Spinal cord (tissue), 10 donors: ENCODE results near the gene RIOX2. TPM values are rescaled to one million over a fixed set of nuclear protein-coding genes. Genes with fewer than 3 reads are reported as not detected.

Experiments
- DNase-seq, 6 donors: peaks; one replicate each; pipeline versions ENCODE4 v3.0.0 to v3.0.0-alpha.2; 2013 to 2015; ENCODE audit warnings: low spot score in 6 of 6, low read depth in 4 of 6
- H3K27ac ChIP-seq: one replicate; pipeline ENCODE4 v1.5.1; 2013; ENCODE audit warnings: low read depth, low read length, control low read depth
- H3K27me3 ChIP-seq: one replicate; pipeline ENCODE4 v1.6.1; 2013; ENCODE audit warnings: low read length; ENCODE audit not compliant: control insufficient read depth, insufficient read depth
- H3K36me3 ChIP-seq: one replicate; pipeline ENCODE4 v1.6.1; 2013; ENCODE audit warnings: low read length; ENCODE audit not compliant: control insufficient read depth, insufficient read depth
- H3K4me1 ChIP-seq: one replicate; pipeline ENCODE4 v1.6.1; 2013; ENCODE audit warnings: low read length; ENCODE audit not compliant: control insufficient read depth, insufficient read depth
- H3K4me3 ChIP-seq: one replicate; pipeline ENCODE4 v1.5.1; 2013; ENCODE audit warnings: low read depth, low read length, control low read depth
- H3K9me3 ChIP-seq: one replicate; pipeline ENCODE4 v1.6.1; 2013; ENCODE audit warnings: low read length; ENCODE audit not compliant: control insufficient read depth, insufficient read depth
- WGBS: methylation state at CpG from one replicate; pipeline ENCODE4 v1.1.5; 2013; ENCODE audit warnings: missing lambda C conversion rate; ENCODE audit not compliant: insufficient coverage; 5-methylcytosine and 5-hydroxymethylcytosine counted together
- polyA plus RNA-seq, 2 donors: library from polyadenylated mRNA; unstranded; fragments of 120-200 nt; gene quantifications; one replicate each; pipeline ENCODE4 v1.2.1, GENCODE V29; 2013; ENCODE audit not compliant: insufficient read length in 2 of 2
- total RNA-seq, 2 donors: library from RNA; depleted of rRNA in 1 of 2; stranded (reverse); fragments of 120-200 nt in 1 of 2; fragments of >200 nt in 1 of 2; gene quantifications; one replicate each; pipeline versions ENCODE4 v1.2.3 to v1.2.4, GENCODE V29; 2013 to 2014
- donor health status: healthy.

The RIOX2 gene
- total and polyA plus RNA-seq, 4 donors: 25.3 to 41.2 (median 34.3) TPM

DNA sequence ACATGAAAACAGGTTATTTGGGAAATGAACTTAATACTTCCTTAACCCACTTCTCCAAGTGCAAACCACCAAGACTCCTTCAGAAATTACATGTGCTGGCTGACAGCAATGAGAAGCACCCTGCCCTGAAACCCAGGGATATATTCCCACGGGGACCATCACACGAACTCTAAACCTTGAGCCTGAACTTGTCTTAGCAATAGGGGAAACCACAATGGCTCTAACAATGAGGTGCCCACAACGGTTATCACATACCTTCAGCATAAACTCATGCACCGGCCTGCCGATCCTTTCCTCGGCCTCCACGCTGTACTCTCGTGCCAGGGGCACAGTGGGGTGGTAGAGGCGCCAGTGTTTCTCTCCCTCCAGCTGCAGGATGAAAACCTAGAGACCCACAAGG, 13.4 kb downstream of the RIOX2 start:
- H3K4me3 ChIP-seq: no peak overlapping the region
- no peaks in the 10 kb centered on the region for H3K4me1 ChIP-seq
- no peak for DNase-seq
- H3K36me3 ChIP-seq: peaks cover 14% of the 10 kb centered on the region
- H3K9me3 ChIP-seq: no peaks in the 10 kb centered on the region
- H3K27ac ChIP-seq: no peak overlapping the region
- no peaks in the 10 kb centered on the region for H3K27me3 ChIP-seq
- 94% methylated on average over 8 of the region's 9 CpGs for WGBS

DNA sequence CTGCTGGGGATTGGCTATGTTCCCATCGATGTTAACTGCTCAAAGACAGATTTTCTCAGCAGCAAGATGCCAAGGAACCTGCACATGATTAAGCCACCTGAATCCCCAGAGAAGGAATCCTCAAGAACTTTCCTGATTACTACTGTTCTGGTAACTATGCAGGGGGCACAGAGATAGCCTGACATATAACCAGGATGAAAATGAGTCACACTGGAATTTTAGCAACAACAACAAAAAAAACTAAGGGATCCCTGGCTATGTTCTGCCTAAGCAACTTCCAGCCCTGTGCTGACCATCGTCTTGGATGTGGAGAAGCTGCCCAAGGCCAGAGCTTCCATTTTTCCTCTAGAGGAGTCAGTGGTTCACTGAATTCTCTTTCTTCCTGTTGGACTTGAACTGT, 13.8 kb downstream of the RIOX2 start:
- Histone ChIP-seq H3K27ac (no peak overlapping the region), H3K4me3 (no peak overlapping the region), H3K4me1 (no peaks in the 10 kb centered on the region), H3K9me3 (no peaks in the 10 kb centered on the region), H3K27me3 (no peaks in the 10 kb centered on the region), H3K36me3 (peaks cover 14% of the 10 kb centered on the region)
- WGBS: 96% methylated on average over 2 of the region's 2 CpGs
- DNase-seq: no peak

DNA sequence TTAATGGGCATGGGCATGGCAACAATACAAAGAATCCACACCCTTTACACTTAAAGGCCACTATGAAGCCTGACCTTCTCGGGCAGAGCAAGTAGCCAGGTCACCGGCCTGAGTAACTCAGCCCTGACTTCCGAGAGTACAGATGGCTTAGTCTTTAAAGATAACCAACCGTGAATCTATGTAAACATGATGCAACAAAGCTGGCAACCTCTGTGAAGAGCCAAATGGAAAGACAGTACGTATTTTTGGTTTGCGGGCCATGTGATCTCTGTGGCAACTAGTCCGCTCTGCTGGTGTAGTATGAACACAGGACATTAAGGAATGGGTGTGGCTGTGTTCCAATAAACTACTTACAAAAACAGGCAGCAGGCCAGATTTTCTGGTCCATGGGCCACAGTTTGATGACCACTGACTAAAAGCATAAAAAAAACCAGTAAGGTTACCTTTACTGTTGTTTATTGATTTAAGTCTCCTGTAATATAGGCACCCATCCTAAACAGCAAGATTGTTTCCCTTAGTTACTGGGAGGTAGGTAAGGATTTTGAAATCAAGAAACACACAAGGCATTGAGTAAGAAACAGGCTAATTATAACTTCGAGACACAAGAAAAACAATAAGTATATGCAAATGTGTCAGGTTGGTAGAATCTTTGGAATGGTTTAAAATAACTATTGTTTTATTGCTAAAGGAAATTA, 14.5 kb downstream of the RIOX2 start:
- no peak for DNase-seq
- Histone ChIP-seq H3K27ac (no peak overlapping the region), H3K9me3 (no peaks in the 10 kb centered on the region), H3K27me3 (no peaks in the 10 kb centered on the region), H3K36me3 (peaks cover 14% of the 10 kb centered on the region), H3K4me1 (no peaks in the 10 kb centered on the region), H3K4me3 (no peak overlapping the region)
- 89% methylated on average over 6 of the region's 8 CpGs for WGBS

DNA sequence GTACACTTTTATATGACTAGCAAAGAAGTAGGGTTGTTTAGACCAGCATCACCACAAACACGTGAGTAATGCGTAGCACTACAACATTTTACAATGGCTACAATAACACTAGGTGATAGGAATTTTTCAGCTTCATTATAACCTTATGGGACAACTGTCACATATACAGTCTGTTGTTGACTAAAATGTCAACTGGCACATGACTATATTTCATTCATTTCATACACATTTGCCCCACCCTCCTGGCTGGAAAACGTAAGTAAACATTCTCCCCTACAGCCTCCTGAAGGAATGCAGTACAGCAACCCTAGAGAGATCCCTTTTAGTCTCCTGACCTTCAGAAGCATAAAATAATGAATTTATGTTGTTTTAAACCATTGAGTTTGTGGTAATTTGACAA, 16.2 kb downstream of the RIOX2 start:
- Histone ChIP-seq H3K4me3 (no peak overlapping the region), H3K9me3 (no peaks in the 10 kb centered on the region), H3K36me3 (peaks cover 14% of the 10 kb centered on the region), H3K4me1 (no peaks in the 10 kb centered on the region), H3K27ac (no peak overlapping the region), H3K27me3 (no peaks in the 10 kb centered on the region)
- no peak for DNase-seq
- no CpG with 5 or more reads among the region's 3 CpGs for WGBS

DNA sequence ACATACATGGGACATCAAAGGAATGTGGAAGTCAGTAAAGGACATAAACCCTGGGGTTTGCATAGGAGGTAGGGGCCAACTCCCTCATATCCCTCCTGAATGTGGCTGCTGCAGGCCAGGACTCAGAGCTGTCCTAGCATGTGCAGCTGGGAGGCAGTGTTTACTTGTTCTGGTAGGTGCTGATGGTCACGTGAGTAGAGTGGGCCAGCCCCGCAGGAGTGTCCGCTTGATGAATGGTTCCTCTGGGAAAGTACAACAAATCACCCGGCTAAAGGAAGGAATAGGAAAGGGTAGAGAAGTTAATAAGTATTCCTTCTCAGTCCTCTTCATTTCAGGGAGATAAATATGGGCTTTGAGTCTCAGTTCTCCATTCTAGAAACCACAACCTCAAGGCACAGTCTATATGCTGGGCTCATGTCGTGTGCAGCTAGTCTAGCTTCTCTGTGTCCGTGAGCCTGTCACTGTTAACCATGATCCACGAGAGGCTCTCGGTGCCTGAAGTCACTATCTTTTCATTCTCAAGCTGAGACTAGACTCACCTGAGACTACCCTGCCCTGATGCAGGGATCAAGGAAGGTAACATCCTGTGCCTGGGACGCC, 17.9 kb downstream of the RIOX2 start:
- Histone ChIP-seq H3K27ac (no peak overlapping the region), H3K27me3 (no peaks in the 10 kb centered on the region), H3K9me3 (no peaks in the 10 kb centered on the region), H3K4me3 (no peak overlapping the region), H3K36me3 (peaks cover 13% of the 10 kb centered on the region), H3K4me1 (no peaks in the 10 kb centered on the region)
- DNase-seq: no peak
- WGBS: 86% methylated on average over 7 of the region's 9 CpGs

DNA sequence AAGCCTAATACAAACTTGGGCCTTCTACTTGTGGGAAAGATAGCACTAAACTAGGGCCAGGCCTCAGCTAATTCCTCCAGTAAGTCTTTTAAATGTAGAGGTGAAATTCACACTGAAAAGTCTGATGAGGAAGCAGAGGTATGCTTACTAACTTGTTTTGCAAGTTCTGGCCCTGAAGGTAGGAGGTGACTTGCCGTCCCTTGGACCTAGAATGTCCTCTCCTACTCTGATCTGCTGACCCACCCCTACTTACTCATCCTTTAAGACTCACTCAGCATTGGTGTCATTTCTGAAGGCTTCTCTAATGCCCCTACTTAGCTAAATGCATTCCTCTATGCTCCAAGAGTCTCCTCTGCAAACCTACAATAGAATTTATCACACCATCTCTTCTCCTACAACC, 19.4 kb downstream of the RIOX2 start:
- H3K4me1 ChIP-seq: no peaks in the 10 kb centered on the region
- H3K36me3 ChIP-seq: peaks cover 7% of the 10 kb centered on the region
- 90% methylated on average over 1 of the region's 1 CpG for whole genome bisulfite sequencing
- H3K27me3 ChIP-seq: no peaks in the 10 kb centered on the region
- DNase-seq: no peak
- H3K4me3 ChIP-seq: no peak overlapping the region
- no peak overlapping the region for H3K27ac ChIP-seq
- H3K9me3 ChIP-seq: no peaks in the 10 kb centered on the region

DNA sequence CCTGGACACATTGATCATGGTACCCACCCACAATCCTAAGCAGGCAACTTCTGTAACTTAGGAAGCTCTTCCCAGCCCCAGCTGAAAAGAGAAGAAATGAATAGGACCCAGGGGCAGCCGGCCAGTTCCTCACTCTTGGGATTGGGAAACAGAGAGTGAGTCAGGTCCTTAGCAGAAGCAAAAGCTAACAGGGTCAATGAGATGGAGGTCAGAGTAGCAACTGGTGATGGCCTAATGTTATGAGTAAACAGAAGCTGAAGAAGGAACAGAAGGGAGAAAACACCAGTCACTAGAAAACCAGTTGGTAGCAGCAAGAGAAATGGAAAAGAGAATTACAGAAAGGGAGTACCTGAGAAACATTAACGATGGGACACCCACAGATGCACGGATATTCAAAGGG, 20.0 kb downstream of the RIOX2 start:
- no peaks in the 10 kb centered on the region for H3K27me3 ChIP-seq
- WGBS: 100% methylated on average over 3 of the region's 3 CpGs
- H3K27ac ChIP-seq: no peak overlapping the region
- DNase-seq: no peak
- H3K9me3 ChIP-seq: no peaks in the 10 kb centered on the region
- H3K4me3 ChIP-seq: no peak overlapping the region
- H3K4me1 ChIP-seq: no peaks in the 10 kb centered on the region
- peaks cover 7% of the 10 kb centered on the region for H3K36me3 ChIP-seq

DNA sequence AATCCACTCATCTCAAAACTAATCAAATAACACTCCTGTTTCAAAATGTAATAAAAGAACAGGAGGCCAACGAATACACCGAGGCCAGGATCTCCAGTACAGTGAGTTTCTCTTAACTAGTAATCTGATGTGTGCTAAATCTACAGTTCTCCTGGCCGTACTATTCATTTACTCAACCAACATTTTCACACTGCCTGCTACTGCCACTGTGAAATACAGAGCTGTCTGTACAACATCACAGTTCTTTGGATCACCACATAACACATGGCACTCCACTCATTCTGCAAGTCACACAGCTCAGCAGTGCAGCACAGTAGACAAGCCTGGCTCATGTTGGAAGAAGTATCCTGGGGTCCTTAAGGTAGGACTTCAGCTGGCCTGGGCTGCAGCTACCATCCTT, 21.9 kb downstream of the RIOX2 start:
- no peak overlapping the region for H3K27ac ChIP-seq
- no peaks in the 10 kb centered on the region for H3K9me3 ChIP-seq
- WGBS: 80% methylated on average over 1 of the region's 3 CpGs
- DNase-seq: no peak
- H3K4me1 ChIP-seq: no peaks in the 10 kb centered on the region
- no peak overlapping the region for H3K4me3 ChIP-seq
- H3K36me3 ChIP-seq: peaks cover 4% of the 10 kb centered on the region
- H3K27me3 ChIP-seq: no peaks in the 10 kb centered on the region

DNA sequence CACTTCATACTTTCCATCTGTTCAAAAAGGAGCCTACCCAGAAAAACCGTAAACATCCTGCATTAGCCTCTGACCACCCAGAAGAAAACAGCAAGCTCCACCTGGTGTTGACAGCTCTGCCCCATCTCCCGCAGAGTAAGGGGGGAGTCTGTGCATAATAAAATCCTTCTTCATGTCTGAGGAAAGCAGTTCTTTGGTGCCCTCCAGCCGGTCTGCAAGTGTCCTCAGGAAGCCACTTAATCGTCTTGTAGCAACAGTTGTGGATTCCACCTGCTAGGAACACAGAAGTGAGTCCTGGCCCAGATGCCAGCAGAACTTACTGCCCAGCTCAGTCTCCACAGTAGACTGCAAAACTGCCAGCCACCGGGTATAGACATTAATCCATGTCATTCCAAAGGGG, 22.5 kb downstream of the RIOX2 start:
- Histone ChIP-seq H3K27ac (no peak overlapping the region), H3K36me3 (peaks cover 4% of the 10 kb centered on the region), H3K9me3 (no peaks in the 10 kb centered on the region), H3K4me3 (no peak overlapping the region), H3K27me3 (no peaks in the 10 kb centered on the region), H3K4me1 (no peaks in the 10 kb centered on the region)
- DNase-seq: no peak
- 33% methylated on average over 2 of the region's 5 CpGs for WGBS

DNA sequence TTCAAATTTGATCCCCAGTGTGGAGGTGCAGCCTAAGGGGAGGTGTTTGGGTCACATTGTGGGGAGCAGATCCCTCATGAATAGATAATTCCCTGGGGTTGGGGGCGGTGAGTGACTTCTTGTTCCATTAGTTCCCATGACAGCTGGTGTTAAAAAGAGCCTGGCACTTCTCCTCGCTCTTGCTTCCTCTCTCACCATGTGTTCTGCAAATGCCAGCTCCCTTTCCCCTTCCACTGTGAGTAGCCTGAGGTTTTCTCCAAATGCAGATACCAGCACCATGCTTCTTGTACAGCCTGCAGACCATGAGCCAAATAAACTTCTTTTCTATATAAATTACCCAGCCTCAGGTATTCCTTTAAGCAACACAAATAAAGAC, 23.1 kb downstream of the RIOX2 start:
- DNase-seq: no peak
- Histone ChIP-seq H3K27me3 (no peaks in the 10 kb centered on the region), H3K4me3 (no peak overlapping the region), H3K4me1 (no peaks in the 10 kb centered on the region), H3K27ac (no peak overlapping the region), H3K9me3 (no peaks in the 10 kb centered on the region), H3K36me3 (peaks cover 2% of the 10 kb centered on the region)
- 56% methylated on average over 1 of the region's 2 CpGs for WGBS
